Gastrocnemius medialis (tissue), 4 donors: ENCODE measurements around the gene NPEPL1. TPM values are rescaled to one million over a fixed set of nuclear protein-coding genes. Genes with fewer than 3 reads are reported as not detected.

Experiments used
- ATAC-seq, 2 donors: fragments of 150-250 bp; one replicate each; pipeline ENCODE4 v1.9.1; 2016
- DNase-seq, 2 donors: peaks; one replicate each; pipeline ENCODE4 v3.0.0-alpha.2; 2019
- H3K27ac ChIP-seq, 4 donors: fragments of 200-600 bp; sonication (generic); 1 replicate in 1 of 4; 2 replicates in 3 of 4; pipeline ENCODE4 v1.5.1; 2016 to 2018; ENCODE audit warnings: mild to moderate bottlenecking in 2 of 4, moderate library complexity in 1 of 4
- H3K27me3 ChIP-seq, 3 donors: fragments of 200-600 bp; sonication (generic) in 2 of 3; 1 replicate in 1 of 3; 2 replicates in 2 of 3; pipeline versions ENCODE4 v1.5.1 to v1.6.0; 2016 to 2019; ENCODE audit warnings: mild to moderate bottlenecking in 1 of 3, moderate library complexity in 1 of 3
- H3K36me3 ChIP-seq, 2 donors: fragments of 200-600 bp; sonication (generic) in 1 of 2; one replicate each; pipeline ENCODE4 v1.5.1; 2017 to 2018
- H3K4me1 ChIP-seq, 2 donors: fragments of 200-600 bp; sonication (generic) in 1 of 2; one replicate each; pipeline ENCODE4 v1.5.1; 2016 to 2017; ENCODE audit warnings: mild to moderate bottlenecking in 2 of 2
- H3K4me3 ChIP-seq, 4 donors: fragments of 200-600 bp; sonication (generic) in 3 of 4; 1 replicate in 1 of 4; 2 replicates in 3 of 4; pipeline ENCODE4 v1.5.1; 2016 to 2019; ENCODE audit warnings: mild to moderate bottlenecking in 2 of 4
- H3K9me3 ChIP-seq, 3 donors: fragments of 200-600 bp; sonication (generic) in 2 of 3; 1 replicate in 1 of 3; 2 replicates in 2 of 3; pipeline ENCODE4 v1.5.1; 2016 to 2019
- CTCF ChIP-seq, 5 experiments: fragments of 450-650 bp in 3 of 5; fragments of 200-600 bp in 2 of 5; sonication (generic) in 2 of 5; IDR thresholded peaks in 4 of 5; conservative IDR thresholded peaks in 1 of 5; 1 replicate in 4 of 5; 2 replicates in 1 of 5; pipeline ENCODE4 v1.5.1; 2016 to 2019; ENCODE audit warnings: antibody characterized with exemption in 5 of 5, mild to moderate bottlenecking in 3 of 5, moderate library complexity in 3 of 5
- POLR2A ChIP-seq, 2 donors: fragments of 450-650 bp; IDR thresholded peaks; one replicate each; pipeline ENCODE4 v1.6.1; 2017; ENCODE audit warnings: antibody characterized with exemption in 2 of 2, mild to moderate bottlenecking in 2 of 2, moderate library complexity in 2 of 2
- in situ Hi-C, 4 donors: fragments of 200-750 bp; cut with MboI; loops; one replicate each; pipeline versions ENCODE4 v1.15.0 to v1.8.0; 2017; ENCODE audit warnings: low sequenced_read_pairs in 4 of 4
- intact Hi-C: fragments of 100-400 bp; cut with DNase I; formaldehyde crosslinking; loops from one replicate; pipeline ENCODE4 v1.15.1; 2023; ENCODE audit warnings: low total_unique reads
- total RNA-seq, 4 donors: library from RNA; depleted of rRNA; stranded (reverse); fragments of >200 nt; gene quantifications; one replicate each; pipeline versions ENCODE4 v1.1.0 to v1.2.3, GENCODE V29; 2016

The NPEPL1 gene
- total RNA-seq, 4 donors from 2014 or later: 18.1 to 51.5 (median 34.3) TPM

GRCh38 chr20:58760856-58761255 is 68.3 kb downstream of the NPEPL1 start:
- no peak for DNase-seq
- H3K27me3 ChIP-seq: peaks cover 0 to 5% (median 0%) of the 10 kb centered on the region in 3 donors
- H3K4me1 ChIP-seq: no peaks in the 10 kb centered on the region
- intact Hi-C loops (no loop called here), in situ Hi-C loops (no loop called here)
- H3K36me3 ChIP-seq: no peaks in the 10 kb centered on the region
- no peak for ATAC-seq
- H3K4me3 ChIP-seq: no peak overlapping the region
- no peak overlapping the region for H3K27ac ChIP-seq
- TF ChIP-seq POLR2A (IDR thresholded peaks at IDR 0.05) (no peak), CTCF (IDR thresholded peaks at IDR 0.05 in 4 of 5, conservative IDR thresholded peaks at IDR 0.05 in 1 of 5) (no peak)
- H3K9me3 ChIP-seq: no peaks in the 10 kb centered on the region

- intact Hi-C loops: no loop called here
- no peak for TF ChIP-seq POLR2A (IDR thresholded peaks at IDR 0.05)
- TF ChIP-seq CTCF (IDR thresholded peaks at IDR 0.05 in 4 of 5, conservative IDR thresholded peaks at IDR 0.05 in 1 of 5): no peak
- DNase-seq (no peak), ATAC-seq (no peak)
- H3K36me3 ChIP-seq: no peaks in the 10 kb centered on the region
- peaks cover 0 to 5% (median 0%) of the 10 kb centered on the region in 3 donors for H3K27me3 ChIP-seq
- H3K27ac ChIP-seq: no peak overlapping the region
- in situ Hi-C loops: no loop called here
- H3K4me1 ChIP-seq: no peaks in the 10 kb centered on the region
- no peaks in the 10 kb centered on the region for H3K9me3 ChIP-seq
- H3K4me3 ChIP-seq: no peak overlapping the region
Measured at GRCh38 chr20:58762120-58762519, 69.5 kb downstream of the NPEPL1 start.

GRCh38 chr20:58763076-58763475 is 70.5 kb downstream of the NPEPL1 start:
- DNase-seq (no peak), ATAC-seq (no peak)
- TF ChIP-seq POLR2A (IDR thresholded peaks at IDR 0.05): no peak
- TF ChIP-seq CTCF (IDR thresholded peaks at IDR 0.05 in 4 of 5, conservative IDR thresholded peaks at IDR 0.05 in 1 of 5): no peak
- no peaks in the 10 kb centered on the region for H3K36me3 ChIP-seq
- in situ Hi-C loops (no loop called here), intact Hi-C loops (no loop called here)
- no peak overlapping the region for H3K4me3 ChIP-seq
- no peaks in the 10 kb centered on the region for H3K9me3 ChIP-seq
- no peak overlapping the region for H3K27ac ChIP-seq
- H3K27me3 ChIP-seq: peaks cover 0 to 5% (median 0%) of the 10 kb centered on the region in 3 donors
- H3K4me1 ChIP-seq: no peaks in the 10 kb centered on the region

Other genes starting within 250 kb of the NPEPL1 start
- under 1 TPM in 2 of 4 donors, not detected in 2; 0.07 to 0.22 TPM for gene APCDD1L, start 177.4 kb upstream of the NPEPL1 start, total RNA-seq
- gene STX16, start 41.5 kb upstream of the NPEPL1 start, total RNA-seq: 10 to 100 TPM in 3 of 4 donors, 1 to 10 TPM in 1; 9.2 to 34.3 (median 20.4) TPM
- not detected for gene GNAS-AS1, start 158.1 kb downstream of the NPEPL1 start, total RNA-seq
- 100 to 1,000 TPM; 513 to 854 (median 781) TPM for gene GNAS, start 159.9 kb downstream of the NPEPL1 start, total RNA-seq